GM12864 (cell line): ENCODE measurements around the gene CREBRF.

Source experiments
- DNase-seq: peaks from one replicate; pipeline ENCODE4 v3.0.0-alpha.2; 2011; ENCODE audit warnings: low read depth
- H3K4me3 ChIP-seq: 2 replicates; pipeline ENCODE4 v1.5.1; 2011; ENCODE audit warnings: mild to moderate bottlenecking, low read depth, low read length, control low read depth
- CTCF ChIP-seq: IDR thresholded peaks from 2 replicates; pipeline ENCODE4 v1.5.1; 2011; ENCODE audit warnings: low read depth, mild to moderate bottlenecking, moderate library complexity, low read length, control low read depth, inconsistent platforms; ENCODE audit errors: missing control alignments

Gene CREBRF

DNA sequence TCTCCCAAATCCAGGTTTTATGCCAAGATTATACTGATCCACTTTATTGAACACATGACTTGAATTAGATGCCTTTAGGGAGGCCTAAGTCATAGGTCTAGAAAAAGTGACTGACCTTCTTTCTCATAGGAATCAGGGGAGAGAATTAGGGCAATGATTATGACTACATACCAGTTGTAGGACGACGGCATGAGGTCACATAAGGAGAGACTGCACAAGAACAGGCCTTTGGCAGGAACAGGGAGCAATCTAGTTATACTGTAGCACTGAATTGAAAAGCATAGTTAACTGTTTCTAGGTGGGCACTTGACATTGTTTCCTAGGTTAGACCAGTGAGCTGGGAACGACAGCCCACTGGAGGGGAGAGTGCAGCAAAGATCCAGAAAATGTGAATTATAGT lies 22.7 kb downstream of the CREBRF start:
- DNase-seq, result no peak
- TF ChIP-seq CTCF, result no peak
- no peak overlapping the region for H3K4me3 ChIP-seq

DNA sequence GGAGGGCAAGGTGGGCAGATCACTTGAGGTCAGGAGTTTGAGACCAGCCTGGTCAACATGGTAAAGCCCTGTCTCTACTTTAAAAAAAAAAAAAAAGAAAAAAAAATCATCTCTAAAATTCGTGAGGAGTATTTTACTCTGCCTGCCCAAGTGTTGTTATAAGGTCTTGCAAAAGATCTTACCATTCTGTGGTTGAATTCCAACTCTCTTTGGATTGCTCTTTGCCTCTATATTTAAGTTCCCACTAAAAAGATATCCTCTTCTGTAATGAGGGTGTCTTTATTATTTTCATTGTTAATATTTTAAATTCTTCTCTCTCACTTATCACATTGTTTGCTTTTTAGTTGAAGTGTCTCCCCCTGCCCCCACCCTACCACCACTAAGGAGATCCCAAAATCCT lies 33.4 kb downstream of the CREBRF start:
- DNase-seq, result no peak
- no peak for TF ChIP-seq CTCF
- no peak overlapping the region for H3K4me3 ChIP-seq

DNA sequence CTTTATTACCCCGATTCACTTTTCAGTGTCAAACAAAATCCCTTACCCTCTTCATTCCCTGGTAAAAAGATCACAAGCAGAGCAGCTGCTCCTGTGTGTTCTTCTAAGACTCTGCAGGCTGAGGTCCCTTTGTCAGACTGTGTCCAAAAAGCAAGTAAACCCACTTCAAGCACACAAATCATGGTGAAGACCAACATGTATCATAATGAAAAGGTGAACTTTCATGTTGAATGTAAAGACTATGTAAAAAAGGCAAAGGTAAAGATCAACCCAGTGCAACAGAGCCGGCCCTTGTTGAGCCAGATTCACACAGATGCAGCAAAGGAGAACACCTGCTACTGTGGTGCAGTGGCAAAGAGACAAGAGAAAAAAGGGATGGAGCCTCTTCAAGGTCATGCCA lies 34.5 kb downstream of the CREBRF start:
- no peak for TF ChIP-seq CTCF
- H3K4me3 ChIP-seq, result no peak overlapping the region
- no peak for DNase-seq

DNA sequence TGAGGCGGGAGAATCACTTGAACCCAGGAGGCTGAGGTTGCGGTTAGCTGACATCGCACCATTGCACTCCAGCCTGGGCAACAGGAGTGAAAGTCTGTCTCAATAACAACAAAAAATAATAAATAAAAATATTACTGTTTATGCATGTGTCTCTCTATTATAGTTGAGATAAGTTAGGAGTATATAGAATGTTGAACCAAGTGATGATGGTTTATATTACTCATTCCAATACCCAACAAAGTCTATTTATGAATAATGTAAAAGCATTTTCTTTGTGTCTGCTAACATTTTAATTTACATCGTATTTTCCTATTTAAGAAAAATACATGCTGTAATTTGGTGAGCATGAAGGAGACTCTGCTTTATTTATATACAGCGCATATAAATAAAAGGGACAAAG lies 35.8 kb downstream of the CREBRF start:
- no peak for TF ChIP-seq CTCF
- DNase-seq, result no peak

GRCh38 chr5:173093606-173094005 lies 37.5 kb downstream of the CREBRF start:
- TF ChIP-seq CTCF, result no peak
- H3K4me3 ChIP-seq, result no peak overlapping the region
- DNase-seq, result no peak

More for the DNA sequence above, 35.8 kb downstream of the CREBRF start:
- no peak overlapping the region for H3K4me3 ChIP-seq

DNA sequence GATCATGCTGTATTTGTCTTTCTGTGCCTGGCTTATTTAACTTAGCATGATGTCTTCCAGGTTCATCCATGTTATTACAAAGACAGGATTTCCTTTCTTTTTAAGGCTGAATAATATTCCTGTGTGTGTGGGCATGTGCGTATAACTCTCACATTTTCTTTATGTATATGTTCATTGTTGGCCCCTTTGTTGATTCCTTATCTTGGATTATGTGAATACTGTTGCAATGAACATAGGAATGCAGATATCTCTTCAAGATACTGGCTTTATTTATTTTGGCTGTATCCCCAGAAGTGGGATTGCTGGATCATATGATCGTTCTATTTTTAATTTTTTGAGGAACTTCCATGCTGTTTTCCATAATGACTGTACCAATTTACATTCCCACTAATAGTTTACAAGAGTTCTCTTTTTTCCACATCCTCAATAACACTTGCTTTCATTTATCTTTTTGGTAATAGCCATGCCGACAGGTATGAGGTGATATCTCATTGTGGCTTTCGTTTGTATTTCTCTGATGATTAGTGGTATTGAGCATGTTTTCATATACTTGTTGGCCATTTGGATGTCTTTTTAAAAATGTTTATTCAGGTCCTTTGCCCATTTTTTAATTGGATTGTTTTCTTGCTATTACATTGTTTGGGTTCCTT lies 38.0 kb downstream of the CREBRF start:
- H3K4me3 ChIP-seq, result no peak overlapping the region
- DNase-seq, result no peak
- TF ChIP-seq CTCF, result no peak

DNA sequence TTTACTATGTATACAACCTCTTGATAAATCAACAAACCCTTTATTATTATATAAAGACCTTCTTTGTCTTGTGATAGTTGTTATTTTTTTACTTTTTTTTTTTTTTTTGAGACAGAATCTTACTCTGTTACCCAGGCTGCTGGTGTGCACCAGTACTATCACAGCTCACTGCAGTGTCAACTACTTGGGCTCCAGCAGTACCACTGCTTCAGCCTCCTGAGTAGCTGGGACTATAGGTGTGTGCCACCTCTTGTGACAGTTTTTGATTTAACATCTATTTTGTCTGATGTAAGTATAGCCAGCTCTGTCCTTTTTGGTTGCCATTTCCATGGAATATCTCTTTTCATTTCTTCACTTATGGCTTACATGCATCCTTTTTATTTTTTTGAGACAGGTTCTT lies 42.6 kb downstream of the CREBRF start:
- H3K4me3 ChIP-seq, result no peak overlapping the region
- no peak for DNase-seq
- no peak for TF ChIP-seq CTCF
